Globus pallidus (tissue), 1 donor: ENCODE measurements around the gene KNSTRN.

Experiments used
- DNase-seq: peaks from one replicate; pipeline ENCODE4 v3.0.0-alpha.2; 2015; ENCODE audit warnings: low spot score

KNSTRN gene

DNA sequence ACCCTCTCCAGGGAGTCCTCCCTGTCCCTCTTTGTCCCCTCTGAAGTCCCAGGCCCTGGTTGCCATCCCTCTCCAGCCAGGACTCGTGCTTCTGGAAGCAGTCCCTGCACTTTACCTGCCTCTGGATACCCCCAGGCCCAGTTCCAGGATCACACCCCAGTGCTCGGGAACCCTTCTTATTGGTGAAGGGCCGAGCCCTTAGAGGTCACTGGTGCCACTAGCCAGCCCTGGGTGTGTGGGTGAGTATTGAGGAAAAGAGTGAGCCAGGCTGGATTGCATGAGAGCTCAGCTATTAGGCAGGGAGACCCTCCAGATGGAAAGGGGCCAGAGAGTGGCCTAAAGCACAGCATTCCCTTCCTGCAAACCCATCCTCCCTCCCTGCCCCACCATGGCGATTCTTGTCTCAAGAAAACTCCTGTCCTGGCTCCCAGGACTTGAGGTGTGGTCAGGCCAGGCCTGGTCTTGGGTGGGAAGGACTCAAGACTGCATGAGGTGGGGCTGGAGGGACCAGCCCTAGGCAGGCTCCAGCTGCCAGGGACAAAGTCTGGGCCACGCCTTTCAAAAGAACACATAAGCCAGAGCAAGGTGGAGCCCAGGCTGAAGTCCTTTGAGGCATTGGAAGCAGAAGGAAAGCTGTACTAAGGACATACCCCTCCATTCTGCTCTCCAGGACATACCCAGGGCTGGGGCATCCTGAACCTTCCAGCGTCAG, 36.5 kb upstream of the KNSTRN start:
- no peak for DNase-seq

DNA sequence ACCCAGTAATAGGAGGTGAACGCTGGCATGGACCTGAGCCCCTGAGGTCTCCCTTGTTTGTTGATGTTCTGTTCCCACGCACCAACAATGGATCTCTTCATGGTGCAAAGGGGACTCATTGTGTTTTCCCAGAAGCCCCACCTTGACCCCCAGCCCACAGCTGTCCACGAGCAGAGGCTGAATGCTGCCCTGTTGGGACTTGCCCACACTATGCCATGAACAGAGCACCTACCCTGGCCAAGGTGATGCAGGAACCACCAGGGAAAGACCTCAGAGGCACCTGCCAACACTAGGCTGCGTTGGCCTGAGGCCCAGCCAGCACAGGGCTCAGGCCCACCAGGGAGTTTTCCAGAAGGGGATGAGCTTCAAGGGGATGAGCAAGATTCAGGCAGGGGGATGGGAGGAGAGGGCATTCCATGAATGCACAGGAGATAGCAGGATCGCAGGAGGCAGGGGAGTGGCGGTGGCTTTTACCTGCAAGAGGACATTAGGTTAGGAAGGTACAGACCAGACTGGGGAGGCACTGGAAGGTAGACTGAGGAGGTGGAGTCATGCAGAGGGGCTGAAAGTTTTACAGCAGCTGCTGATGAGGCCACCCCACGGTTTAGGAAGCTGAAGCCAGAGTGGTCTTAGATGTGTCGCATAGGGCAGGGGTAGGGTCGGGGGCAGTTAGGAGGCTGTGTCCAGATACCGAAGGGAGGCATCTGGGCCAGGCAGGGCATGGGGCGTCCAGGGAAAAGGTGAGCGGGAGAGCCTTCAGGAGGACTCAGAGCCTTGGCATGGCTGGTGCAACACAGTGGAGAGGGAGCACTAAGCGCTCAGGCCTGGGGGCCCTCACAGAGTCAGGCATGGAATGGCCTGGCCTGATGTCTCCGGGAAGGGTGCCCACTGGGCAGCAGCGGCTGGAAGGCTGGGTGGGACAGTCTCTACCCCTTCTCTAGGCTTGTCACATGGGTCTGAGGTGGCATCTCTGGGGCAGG, 35.7 kb upstream of the KNSTRN start:
- no peak for DNase-seq

DNA sequence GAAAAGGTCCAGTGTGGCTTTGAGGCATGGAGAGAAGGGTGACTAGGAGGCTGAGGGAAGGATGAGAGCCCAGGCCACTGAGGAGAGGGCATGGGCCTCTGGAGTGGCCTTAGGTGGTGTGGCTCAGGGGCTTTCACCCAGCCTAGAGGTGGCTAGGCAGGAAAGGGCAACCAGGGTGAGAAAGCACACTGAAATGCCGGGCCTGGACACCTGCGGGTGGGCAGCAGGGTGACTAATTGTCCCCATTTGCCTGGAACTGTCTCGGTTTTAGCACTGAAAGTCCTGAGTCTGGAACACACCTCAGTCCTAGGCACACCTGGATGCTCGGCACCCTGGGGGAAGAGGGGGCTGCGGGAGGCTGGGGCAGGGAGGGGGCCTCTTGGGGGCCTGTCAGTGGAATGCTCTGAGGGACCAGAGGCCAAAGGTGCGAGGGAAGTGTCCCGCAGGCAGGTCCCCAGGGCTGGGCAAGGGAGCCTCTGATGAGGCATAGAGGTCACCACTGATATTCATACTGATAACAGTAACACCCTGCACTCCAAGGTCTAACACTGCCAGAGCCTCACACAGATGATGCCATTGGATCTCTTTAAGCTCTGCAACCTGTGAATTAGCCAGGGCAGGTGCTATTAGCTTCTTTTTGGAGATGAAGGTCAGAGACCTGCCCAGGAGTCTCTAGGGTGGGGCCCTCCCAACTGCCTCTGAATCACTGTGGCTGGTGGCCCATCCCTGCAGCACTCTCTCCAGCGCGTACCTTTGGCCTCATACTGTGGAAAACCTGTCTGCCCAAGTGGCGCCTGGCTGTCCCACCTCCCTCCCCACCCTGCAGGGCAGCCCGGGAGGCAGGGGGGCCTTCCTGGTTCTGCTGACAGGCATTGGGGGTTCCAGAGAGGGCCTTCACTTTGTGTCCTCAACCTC, 34.7 kb upstream of the KNSTRN start:
- DNase-seq = no peak

DNA sequence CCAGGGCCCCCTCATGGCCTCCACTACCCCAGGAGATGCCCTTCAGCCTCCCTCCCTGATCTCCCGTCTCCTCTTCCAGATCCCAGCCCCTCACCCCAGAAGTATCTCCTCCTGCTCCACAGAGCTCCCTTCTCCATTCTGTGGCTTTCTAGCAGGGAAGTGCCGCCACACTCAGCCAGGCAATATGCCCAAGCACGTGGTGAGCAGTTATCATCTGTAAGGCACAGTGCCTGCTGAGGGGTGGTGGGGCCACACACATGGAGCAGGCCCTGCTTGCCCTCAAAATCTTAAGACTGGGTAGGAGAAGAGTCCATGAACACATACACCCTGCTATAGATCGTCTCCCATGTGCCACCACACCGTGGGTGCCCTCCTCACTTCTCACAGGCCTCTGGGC, 34.0 kb upstream of the KNSTRN start:
- DNase-seq = no peak

DNA sequence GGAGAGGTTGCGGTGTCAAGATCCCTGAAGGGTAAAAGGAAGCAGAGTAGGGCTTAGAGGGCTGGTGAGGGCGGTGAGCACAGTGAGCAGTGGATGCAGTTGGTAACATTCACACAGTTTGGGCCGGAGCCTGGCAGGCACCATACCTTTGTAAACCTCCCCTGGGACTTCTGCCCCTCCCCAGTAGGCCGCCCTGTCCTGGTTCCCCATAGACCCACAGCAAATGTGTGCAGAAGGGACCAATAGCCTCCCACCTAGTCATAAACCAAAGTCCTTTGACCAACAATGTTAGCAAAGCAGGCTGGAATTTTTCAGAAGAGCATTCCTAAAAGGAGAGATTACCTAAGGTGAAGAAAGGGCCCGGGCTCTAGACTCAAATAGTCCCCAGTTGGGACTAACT, 33.4 kb upstream of the KNSTRN start:
- DNase-seq = no peak

DNA sequence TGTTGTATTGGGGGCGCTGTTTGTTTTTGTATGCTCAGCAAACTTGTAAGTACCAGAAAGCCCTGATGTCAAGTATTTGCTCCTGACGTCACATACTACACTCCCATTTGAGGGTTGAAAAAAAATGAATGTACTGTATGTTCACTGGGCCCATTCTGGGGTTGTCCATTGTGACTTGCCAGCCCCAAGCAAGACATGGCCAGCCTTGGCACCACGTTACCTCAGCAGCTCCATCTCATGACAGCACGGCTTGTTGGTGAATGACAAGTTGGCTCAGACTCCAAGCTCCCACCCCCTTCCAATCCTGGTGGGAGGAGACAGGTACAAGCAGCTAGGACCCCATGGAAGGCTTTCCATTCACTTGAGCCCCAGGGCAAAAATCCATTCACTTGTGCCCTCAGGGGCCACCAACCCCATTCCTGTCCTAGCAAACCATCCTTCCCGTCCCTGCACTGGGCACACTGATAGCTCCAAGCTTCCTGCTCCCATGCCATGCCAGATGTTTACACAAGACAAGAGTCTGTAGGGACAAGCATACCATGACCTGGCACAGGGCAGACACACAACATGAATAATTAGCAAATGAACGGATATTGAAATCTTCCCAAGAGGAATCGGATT, 30.1 kb upstream of the KNSTRN start:
- DNase-seq = no peak

DNA sequence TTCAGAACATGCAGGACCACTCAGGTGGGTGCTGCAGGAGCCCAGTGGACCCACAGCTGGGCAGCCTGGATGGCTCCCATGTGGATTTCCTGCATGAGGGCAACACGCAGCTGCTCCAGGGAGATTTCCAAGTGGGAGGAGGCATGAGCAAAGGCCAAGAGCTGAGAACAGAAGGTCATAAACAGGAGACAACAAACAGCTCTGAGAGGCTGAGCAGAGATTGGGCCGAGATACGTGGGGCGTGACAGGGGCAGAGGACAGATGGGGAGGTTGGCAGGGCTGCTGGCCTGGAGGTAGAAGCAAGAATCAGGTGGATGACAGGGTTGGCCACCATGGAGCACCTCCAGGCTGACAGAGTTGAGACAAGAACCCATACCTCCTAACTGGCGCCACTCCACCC, 28.8 kb upstream of the KNSTRN start:
- no peak for DNase-seq

DNA sequence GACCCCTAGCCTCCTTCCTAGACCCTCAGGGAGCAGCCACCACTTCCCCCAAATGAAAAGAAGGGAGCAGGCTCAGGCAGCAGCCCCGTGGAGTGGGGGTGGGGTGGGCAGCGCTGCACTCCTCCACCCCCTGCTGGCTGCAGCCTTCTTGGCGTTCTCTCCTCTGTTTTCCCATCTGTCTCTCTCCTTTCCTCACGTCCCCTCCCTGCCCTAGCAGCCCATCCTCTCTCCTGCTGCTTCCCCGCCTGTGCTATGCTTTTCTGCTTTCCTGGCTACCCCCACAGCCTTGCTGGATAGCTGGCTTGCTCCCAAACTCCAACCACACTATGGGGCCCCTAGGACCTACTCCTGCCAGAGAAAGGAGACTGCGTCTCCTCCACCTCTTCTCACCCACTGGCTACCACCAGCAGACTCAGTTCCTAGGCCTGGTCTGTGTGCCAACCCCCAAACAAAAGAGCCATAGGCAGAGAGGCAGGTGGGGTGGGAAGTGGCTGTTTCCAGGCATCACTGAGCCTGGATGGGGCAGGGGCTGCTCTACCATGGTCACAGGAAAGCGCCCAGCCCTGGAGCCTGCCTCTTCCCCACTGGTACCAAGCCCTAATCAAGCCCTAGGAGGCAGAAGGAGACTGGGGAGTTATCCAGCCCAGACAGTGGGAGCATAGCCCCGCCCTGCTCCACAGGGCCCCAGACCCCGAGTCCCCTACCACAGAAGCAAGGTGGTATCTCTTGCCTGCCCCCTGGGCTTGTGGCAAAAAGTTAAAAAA, 27.9 kb upstream of the KNSTRN start:
- no peak for DNase-seq

DNA sequence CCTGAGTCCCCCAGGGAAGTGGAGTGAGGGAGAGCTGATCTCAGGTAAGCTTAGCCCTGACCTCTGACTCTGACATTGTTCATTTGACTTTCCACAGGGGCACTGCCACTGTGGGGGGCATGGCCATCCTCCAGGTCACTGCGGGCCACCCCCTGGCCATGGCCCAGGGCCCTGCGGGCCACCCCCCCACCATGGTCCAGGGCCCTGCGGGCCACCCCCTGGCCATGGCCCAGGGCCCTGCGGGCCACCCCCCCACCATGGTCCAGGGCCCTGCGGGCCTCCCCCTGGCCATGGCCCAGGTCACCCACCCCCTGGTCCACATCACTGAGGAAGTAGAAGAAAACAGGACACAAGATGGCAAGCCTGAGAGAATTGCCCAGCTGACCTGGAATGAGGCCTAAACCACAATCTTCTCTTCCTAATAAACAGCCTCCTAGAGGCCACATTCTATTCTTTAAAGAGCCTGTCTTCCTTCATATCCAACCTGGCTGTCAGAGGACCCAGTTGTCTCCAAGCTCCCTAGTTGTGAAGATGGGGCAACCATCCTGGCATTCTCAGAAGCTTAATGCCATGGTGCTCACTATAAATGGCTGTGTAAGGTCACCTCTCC, 26.4 kb upstream of the KNSTRN start:
- DNase-seq = no peak

DNA sequence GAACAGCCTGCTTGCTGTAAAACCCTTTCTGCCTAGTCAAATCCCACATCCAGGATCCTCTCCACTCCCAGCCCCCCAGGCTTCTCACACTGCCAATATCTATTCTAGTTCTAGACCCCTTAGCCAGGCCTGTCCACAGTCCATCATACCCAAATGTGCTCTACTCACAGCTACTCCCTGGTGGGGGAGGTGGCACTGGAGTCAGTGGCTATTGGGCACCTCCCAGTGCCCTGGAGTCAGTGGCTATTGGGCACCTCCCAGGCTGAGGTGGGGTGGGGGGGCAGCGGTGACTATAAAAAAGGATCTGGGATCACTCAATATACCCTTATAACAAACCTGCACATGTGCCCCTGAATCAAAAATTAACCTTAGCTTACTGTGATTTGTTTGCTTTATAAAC, 25.3 kb upstream of the KNSTRN start:
- DNase-seq = no peak

DNA sequence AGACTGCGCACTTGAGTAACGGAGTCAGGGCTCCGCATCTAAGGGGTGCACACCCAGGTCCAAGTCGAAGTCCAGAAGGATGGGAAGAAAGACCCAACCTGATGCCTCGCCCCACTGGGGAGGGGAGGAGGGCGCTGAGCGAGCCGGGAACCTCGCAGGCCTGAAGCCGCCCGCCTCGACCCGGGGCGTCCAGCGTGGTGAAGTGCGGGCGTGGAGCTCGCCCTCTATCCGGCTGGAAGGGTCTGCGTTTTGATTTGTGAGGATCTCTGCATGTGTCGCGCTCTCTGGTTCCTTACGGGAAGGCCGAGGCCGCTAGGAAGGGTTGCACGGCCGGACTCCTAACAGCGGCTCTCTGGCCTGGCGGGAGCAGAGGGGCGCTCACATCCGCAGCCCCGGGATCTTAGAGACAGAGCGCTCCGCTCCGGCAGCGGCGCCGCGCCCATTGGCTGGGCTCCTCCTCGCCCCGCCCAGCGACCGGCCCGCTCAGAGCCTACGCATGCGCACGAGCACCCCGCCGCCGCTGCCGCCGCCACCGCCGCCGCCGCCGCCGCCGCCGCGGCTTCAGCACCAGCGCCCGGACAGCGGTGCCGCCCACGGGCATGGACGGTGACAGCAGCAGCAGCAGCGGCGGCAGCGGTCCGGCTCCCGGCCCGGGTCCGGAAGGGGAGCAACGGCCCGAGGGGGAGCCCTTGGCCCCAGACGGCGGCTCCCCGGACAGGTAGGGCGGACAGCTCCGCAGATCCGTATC, 24.6 kb upstream of the KNSTRN start, which contains the start of gene DISP2:
TSS of gene DISP2 (plus strand) at position 497 of the 748 bp plus-strand sequence. CDS start at position 600, 103 bp downstream.
- peak; percentile 85 for DNase-seq

DNA sequence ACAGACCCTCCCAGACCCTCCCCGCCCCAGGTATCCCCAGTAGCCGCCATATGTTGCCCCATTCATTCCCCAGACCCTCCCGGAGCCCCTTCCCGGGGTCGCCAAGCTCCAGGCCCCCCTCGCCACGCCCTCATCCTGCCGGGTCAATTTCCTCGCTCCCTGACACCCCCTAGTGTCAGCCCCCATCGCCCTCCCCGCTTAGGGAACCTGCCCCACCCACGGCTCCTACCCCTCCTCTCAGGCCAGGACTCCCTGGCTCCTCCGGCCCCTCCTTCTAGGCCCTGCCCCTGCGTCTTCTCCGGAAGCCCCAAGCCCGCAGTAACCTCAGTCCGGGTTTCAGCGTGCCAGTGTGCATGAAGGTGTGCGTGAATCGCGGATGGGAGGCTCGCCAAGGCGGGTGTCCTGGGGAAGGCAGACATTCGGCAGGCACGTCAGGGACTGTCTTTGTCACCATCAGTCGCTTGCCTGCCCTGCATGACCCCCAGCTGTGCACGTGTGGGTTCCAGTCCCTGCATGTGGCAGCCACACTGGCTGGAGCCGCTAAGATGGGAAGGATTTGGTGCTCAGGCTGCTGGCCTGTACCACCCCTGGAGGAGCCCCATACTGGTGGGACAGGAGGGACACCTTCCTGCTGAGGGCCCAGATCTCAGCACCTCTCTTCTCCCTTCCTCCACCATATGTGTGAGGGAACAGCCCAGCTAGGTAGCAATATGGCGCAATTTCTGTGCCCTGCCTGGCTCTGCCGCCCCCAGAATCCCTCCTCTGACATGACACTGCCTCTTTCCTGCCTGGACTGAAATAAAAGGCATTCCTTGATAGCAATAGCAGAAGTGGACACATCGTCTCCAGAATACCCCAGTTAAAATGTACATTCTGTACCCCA, 23.8 kb upstream of the KNSTRN start:
- no peak for DNase-seq

DNA sequence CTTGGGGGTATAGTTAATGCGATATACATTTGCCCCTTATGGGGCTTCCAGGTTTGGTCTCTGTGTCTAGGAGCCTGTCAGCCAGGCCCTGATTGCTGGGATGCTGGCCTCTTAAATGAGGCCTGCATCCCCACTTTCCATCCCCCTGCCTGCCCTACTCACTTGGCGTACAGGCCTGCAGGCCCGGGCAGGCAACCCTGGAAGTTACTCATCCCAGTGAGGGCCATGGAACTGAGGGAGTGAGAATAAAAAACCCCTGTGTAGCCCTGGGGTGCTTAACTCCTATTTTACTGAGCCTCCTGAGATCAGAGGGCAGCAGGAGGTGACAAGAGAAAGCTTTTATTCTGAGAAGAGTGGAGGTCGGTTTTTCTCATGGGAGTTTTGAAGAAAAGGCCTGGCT, 22.5 kb upstream of the KNSTRN start:
- no peak for DNase-seq

DNA sequence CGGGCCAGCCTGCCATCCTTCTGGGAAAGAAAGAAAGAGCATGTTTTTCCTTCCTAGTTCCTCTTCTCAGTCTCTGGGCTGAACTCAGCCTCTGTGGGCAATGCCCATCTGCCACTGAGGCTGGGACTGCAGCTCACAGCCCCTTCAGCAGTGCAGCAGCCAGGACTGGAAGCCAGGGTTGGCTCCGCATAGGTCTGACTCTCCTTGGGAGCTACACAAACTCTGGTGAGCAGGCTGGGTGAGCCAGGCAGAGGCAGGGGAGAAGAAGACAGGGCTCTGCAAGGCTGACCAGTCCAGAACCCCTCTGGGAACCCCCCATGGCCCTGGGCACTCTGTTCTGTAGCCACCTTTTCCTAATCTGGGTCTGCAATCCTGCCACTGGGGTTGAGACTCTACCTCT, 20.9 kb upstream of the KNSTRN start:
- DNase-seq = no peak

DNA sequence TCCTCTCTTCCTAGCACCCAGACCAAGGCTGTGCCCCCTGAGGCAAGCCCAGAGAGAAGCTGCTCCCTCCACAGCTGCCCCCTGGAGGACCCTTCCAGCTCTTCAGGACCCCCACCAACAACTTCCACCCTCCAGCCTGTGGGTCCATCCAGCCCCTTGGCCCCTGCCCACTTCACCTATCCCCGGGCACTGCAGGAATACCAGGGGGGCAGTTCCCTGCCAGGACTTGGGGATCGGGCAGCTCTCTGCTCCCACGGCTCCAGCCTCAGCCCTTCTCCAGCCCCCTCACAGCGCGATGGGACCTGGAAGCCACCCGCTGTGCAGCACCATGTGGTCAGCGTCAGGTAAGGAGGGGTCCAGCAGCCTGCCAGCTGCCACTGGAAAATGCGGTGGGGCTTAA, 18.9 kb upstream of the KNSTRN start:
- no peak for DNase-seq

DNA sequence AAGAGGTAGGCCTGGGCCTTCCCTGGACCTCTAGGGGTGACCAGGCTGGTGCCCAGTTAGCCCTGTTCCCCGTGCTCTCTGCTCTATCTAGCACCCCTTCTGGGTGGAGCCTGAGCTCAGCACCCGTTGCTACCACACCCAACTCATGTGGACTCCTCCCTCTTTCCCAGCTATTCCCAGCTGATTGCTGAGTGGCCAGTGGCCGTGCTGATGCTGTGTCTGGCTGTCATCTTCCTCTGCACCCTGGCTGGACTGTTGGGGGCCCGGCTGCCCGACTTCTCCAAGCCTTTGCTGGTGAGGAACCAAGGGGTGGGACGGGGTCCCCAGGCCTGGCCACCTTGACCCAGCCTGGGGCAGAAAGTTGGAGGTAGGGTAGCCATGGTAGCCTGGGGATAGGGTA, 18.3 kb upstream of the KNSTRN start:
- DNase-seq = no peak

DNA sequence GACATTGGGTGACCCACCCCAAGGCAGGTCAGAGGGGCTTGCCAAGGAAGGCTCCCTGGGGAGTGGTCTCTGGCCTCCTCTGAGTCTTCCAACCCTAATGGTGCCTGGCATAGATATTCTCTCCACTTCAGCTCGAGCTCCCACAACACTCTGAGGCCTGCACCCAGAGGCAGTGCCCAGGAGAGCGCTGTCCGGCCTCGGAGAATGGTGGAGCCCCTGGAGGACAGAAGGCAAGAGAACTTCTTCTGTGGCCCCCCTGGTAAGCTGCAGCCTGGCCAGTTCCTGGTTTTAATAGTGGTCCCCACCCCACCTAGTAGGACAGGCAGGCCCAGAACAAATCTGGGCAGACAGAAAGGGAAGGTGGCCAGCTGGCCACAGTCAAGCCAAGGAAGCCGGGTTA, 17.5 kb upstream of the KNSTRN start:
- DNase-seq = no peak

DNA sequence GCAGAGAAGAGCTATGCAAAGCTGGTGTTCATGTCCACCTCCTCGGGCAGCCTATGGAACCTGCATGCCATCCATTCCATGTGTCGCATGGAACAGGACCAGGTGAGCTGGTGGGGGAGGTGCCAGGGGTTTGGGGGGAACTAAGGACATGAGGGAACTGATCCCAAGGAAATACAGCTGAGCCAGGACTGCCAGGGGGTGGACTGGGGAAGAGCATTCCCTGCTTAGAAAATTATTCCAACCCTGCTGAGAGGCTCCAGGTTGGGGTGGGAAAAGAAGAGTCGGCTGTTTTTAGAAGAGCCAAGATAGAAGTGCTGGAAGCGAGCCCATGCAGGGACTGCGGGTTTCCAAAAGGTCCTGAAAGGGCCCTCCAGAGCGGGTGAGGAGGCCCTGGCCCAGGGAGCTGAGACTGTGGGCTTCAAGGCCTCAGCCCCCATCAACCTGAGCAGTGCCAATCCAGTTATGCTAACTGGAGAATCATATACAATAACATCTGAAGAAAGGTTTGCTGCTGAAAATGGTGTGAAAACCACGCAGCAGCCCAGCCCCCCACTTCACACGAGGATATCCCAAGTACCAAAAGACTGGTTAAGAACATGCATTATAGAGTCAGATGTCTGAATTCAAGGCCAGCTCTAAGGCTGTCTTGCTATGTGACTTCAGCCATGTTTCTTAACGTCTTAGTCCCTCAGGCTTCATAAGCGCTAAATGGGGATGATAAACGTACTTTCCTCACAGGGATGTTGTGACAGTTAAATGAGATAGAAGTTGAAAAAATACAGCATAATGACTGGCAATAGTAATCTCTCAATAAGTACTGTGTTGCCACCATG, 16.7 kb upstream of the KNSTRN start:
- DNase-seq = no peak
